A549 (cell line): ENCODE measurements around the gene GRIK1. TPM values are rescaled to one million over a fixed set of nuclear protein-coding genes. Genes with fewer than 3 reads are reported as not detected.

Experiments
- ATAC-seq, 2 experiments: fragments of 200-7000 bp in 1 of 2; fragments of >200 bp in 1 of 2; cut with Nextera tagmentation in 1 of 2; cut with Tn5 transposase in 1 of 2; 3 replicates each; pipeline versions ENCODE4 v1.8.0 to v1.9.1; 2018 to 2020; ENCODE audit warnings: mild to moderate bottlenecking in 1 of 2, moderate library complexity in 1 of 2
- CTCF ChIA-PET: fragments of 300-600 bp; sonication (Branson Sonifier 250); formaldehyde crosslinking; extraction: SDS; loops from one replicate; lab custom pipeline; 2021; ENCODE audit warnings: antibody characterized with exemption, inconsistent platforms; lab: Yijun Ruan, JAX
- POLR2A ChIA-PET: fragments of 350-600 bp; formaldehyde crosslinking; extraction: SDS; loops from one replicate; lab custom pipeline; 2021; ENCODE audit warnings: antibody characterized with exemption, inconsistent platforms; lab: Yijun Ruan, JAX
- DNase-seq, 2 experiments: peaks; one replicate each; pipeline versions ENCODE4 v3.0.0 to v3.0.0-alpha.2; 2011 to 2016; ENCODE audit warnings: low read depth in 1 of 2, low spot score in 1 of 2
- FAIRE-seq: peaks from 2 replicates; lab custom pipeline; 2011; peaks lifted over from hg19 to GRCh38; lab: Jason Lieb, UNC
- H3K27ac ChIP-seq, 2 experiments: fragments of >200 bp; sonication (Bioruptor Twin); formaldehyde crosslinking; 3 replicates each; pipeline ENCODE4 v1.5.1; 2016 to 2017
- H3K4me1 ChIP-seq: fragments of >200 bp; sonication (Bioruptor Twin); formaldehyde crosslinking; 3 replicates; pipeline ENCODE4 v1.6.1; 2016
- H3K4me2 ChIP-seq: fragments of >200 bp; sonication (Bioruptor Twin); formaldehyde crosslinking; 3 replicates; pipeline ENCODE4 v1.6.1; 2016
- H3K4me3 ChIP-seq: fragments of >200 bp; sonication (Bioruptor Twin); formaldehyde crosslinking; 3 replicates; pipeline ENCODE4 v1.5.1; 2016
- H3K9me3 ChIP-seq: fragments of >200 bp; sonication (Bioruptor Twin); formaldehyde crosslinking; 3 replicates; pipeline ENCODE4 v1.6.1; 2016
- BHLHE40 ChIP-seq: IDR thresholded peaks from 2 replicates; pipeline ENCODE4 v1.6.1; 2012; ENCODE audit warnings: low read depth, low read length, inconsistent platforms
- CHD2 ChIP-seq: fragments of 150-350 bp; IDR thresholded peaks from 2 replicates; pipeline ENCODE4 v1.6.1; 2014; ENCODE audit warnings: low read length; ENCODE audit not compliant: partially characterized antibody
- E2F6 ChIP-seq: IDR thresholded peaks from 2 replicates; pipeline ENCODE4 v1.6.1; 2012; ENCODE audit warnings: low read depth, borderline replicate concordance
- EHF ChIP-seq: fragments of 250-450 bp; sonication (Bioruptor Pico); IDR thresholded peaks from 2 replicates; pipeline ENCODE4 v1.5.0; 2020; ENCODE audit warnings: mild to moderate bottlenecking
- EP300 ChIP-seq, 2 experiments: fragments of >200 bp; sonication (Bioruptor Twin); formaldehyde crosslinking; IDR thresholded peaks; 2 replicates in 1 of 2; 3 replicates in 1 of 2; pipeline ENCODE4 v1.6.1; 2016 to 2017
- FOSB ChIP-seq: fragments of 250-450 bp; sonication (Bioruptor Pico); IDR thresholded peaks from 2 replicates; pipeline ENCODE4 v1.5.0; 2020; ENCODE audit warnings: mild to moderate bottlenecking, moderate library complexity
- FOSL2 ChIP-seq, 2 experiments: fragments of 450-650 bp in 1 of 2; fragments of >200 bp in 1 of 2; sonication (Bioruptor Twin) in 1 of 2; formaldehyde crosslinking; IDR thresholded peaks; 2 replicates each; pipeline versions ENCODE4 v1.5.0 to v1.6.1; 2016 to 2020; ENCODE audit warnings: mild to moderate bottlenecking in 1 of 2, moderate library complexity in 1 of 2
- GATA3 ChIP-seq: IDR thresholded peaks from 2 replicates; pipeline ENCODE4 v1.6.1; 2012; ENCODE audit warnings: borderline replicate concordance
- KDM1A ChIP-seq: fragments of 200-600 bp; sonication (generic); IDR thresholded peaks from 2 replicates; pipeline ENCODE4 v1.6.1; 2016; ENCODE audit warnings: low read depth, mild to moderate bottlenecking
- KDM5A ChIP-seq: fragments of 200-600 bp; sonication (generic); IDR thresholded peaks from 2 replicates; pipeline ENCODE4 v1.6.1; 2016; ENCODE audit warnings: antibody characterized with exemption, mild to moderate bottlenecking
- MAFK ChIP-seq: fragments of 450-650 bp; IDR thresholded peaks from 2 replicates; pipeline ENCODE4 v1.6.1; 2014; ENCODE audit not compliant: partially characterized antibody
- NPAS2 ChIP-seq: fragments of 250-450 bp; sonication (Bioruptor Pico); IDR thresholded peaks from 2 replicates; pipeline ENCODE4 v1.8.0; 2022; ENCODE audit warnings: mild to moderate bottlenecking, moderate library complexity, borderline replicate concordance
- PBX3 ChIP-seq: IDR thresholded peaks from 2 replicates; pipeline ENCODE4 v1.6.1; 2012
- PHF8 ChIP-seq: fragments of 200-600 bp; sonication (generic); IDR thresholded peaks from 2 replicates; pipeline ENCODE4 v1.6.1; 2016; ENCODE audit warnings: low read depth, mild to moderate bottlenecking, antibody characterized with exemption, moderate library complexity, borderline replicate concordance
- POLR2A ChIP-seq: IDR thresholded peaks from 2 replicates; pipeline ENCODE4 v1.6.1; 2012; ENCODE audit warnings: mild to moderate bottlenecking, low read length
- RARB ChIP-seq: fragments of 250-450 bp; sonication (Bioruptor Pico); IDR thresholded peaks from 2 replicates; pipeline ENCODE4 v1.8.0; 2021; ENCODE audit warnings: mild to moderate bottlenecking, moderate library complexity
- REST ChIP-seq: fragments of 200-600 bp; sonication (generic); IDR thresholded peaks from 2 replicates; pipeline ENCODE4 v1.6.1; 2016; ENCODE audit warnings: antibody characterized with exemption, mild to moderate bottlenecking, moderate library complexity
- TP53 ChIP-seq: fragments of 250-450 bp; sonication (Bioruptor Pico); IDR thresholded peaks from 2 replicates; pipeline ENCODE4 v1.5.0; 2021; ENCODE audit warnings: mild to moderate bottlenecking, moderate library complexity
- USF2 ChIP-seq: fragments of 450-650 bp; IDR thresholded peaks from 2 replicates; pipeline ENCODE4 v1.6.1; 2014; ENCODE audit warnings: antibody characterized with exemption
- ZSCAN20 ChIP-seq: fragments of 250-450 bp; sonication (Bioruptor Pico); IDR thresholded peaks from 2 replicates; pipeline ENCODE4 v1.8.0; 2022; ENCODE audit warnings: mild to moderate bottlenecking, moderate library complexity
- WGBS: methylation state at CpG from one replicate; pipeline ENCODE4 v1.1.6; 2017; ENCODE audit errors: missing lambda C conversion rate; 5-methylcytosine and 5-hydroxymethylcytosine counted together
- polyA plus RNA-seq, 4 experiments: library from polyadenylated mRNA; depleted of rRNA in 3 of 4; stranded (reverse); fragments of >200 nt; fragmentation: RNase III in 1 of 4; extraction: RNeasy Plus Mini Kit Qiagen cat#74134 plus additional on column Dnase treatment in 1 of 4; gene quantifications; 2 replicates in 3 of 4; 3 replicates in 1 of 4; pipeline ENCODE4 v1.2.3, GENCODE V29; 2011 to 2017

GRIK1 gene
- polyA plus RNA-seq, 2 of the 4 experiments (the other 2 are of a cell fraction), result not detected

GRCh38 chr21:29529139-29529538 is 410.7 kb downstream of the GRIK1 start:
- Histone ChIP-seq H3K4me3 (no peak overlapping the region), H3K27ac (no peak overlapping the region), H3K4me2 (no peak overlapping the region), H3K4me1 (no peaks in the 10 kb centered on the region), H3K9me3 (no peaks in the 10 kb centered on the region)
- TF ChIP-seq KDM5A, result no peak
- no peak for TF ChIP-seq ZSCAN20 (CRISPR knock-in tag)
- no peak for TF ChIP-seq REST
- TF ChIP-seq EP300 (IDR thresholded peaks at IDR 0.05), result no peak
- no peak for TF ChIP-seq CHD2
- TF ChIP-seq KDM1A, result no peak
- no peak for TF ChIP-seq GATA3
- TF ChIP-seq BHLHE40, result no peak
- no peak for TF ChIP-seq POLR2A
- no peak for TF ChIP-seq EHF (CRISPR knock-in tag)
- TF ChIP-seq NPAS2 (CRISPR knock-in tag), result no peak
- TF ChIP-seq USF2, result no peak
- no peak for TF ChIP-seq PBX3
- no peak for TF ChIP-seq MAFK
- no peak for TF ChIP-seq PHF8
- TF ChIP-seq FOSL2 (IDR thresholded peaks at IDR 0.05), result no peak
- TF ChIP-seq FOSL2 (CRISPR knock-in tag; IDR thresholded peaks at IDR 0.05), result no peak
- TF ChIP-seq TP53, result no peak
- ATAC-seq (no peak), DNase-seq (no peak), FAIRE-seq (no peak)
- WGBS, result 37% methylated on average over 4 of the region's 4 CpGs
- ChIA-PET CTCF (no interaction called here), POLR2A (no interaction called here)

GRCh38 chr21:29526545-29526944 is 413.3 kb downstream of the GRIK1 start:
- H3K4me3 ChIP-seq, result no peak overlapping the region
- CTCF ChIA-PET, result interaction anchor here (1.6 kb wide), 1 partner anchor 10 kb away, joined by 3 read pairs; no protein-coding TSS in a partner anchor
- no peak for TF ChIP-seq FOSB
- no peak for TF ChIP-seq RARB (CRISPR knock-in tag)
- TF ChIP-seq E2F6, result no peak
- no peak for TF ChIP-seq TP53
- TF ChIP-seq, all 56 proteins: peak for 0
- ATAC-seq, result no peak
- no peak for DNase-seq
- Histone ChIP-seq H3K9me3 (no peaks in the 10 kb centered on the region), H3K4me2 (no peak overlapping the region), H3K4me1 (no peaks in the 10 kb centered on the region), H3K27ac (no peak overlapping the region)
- WGBS, result 36% methylated on average over 2 of the region's 2 CpGs
- FAIRE-seq, result no peak
- POLR2A ChIA-PET, result no interaction called here
